NK-92 treated with Interleukin-12 subunit alpha and Interleukin-12 subunit beta, amount 100 ng/mL, for 24 hours (cell line): ENCODE measurements around the gene CDH4.

ENCODE experiments used
- DNase-seq: peaks from one replicate; lab custom pipeline; 2025; lab: John Stamatoyannopoulos, UW

CDH4 gene

GRCh38 chr20:61281286-61281795 is 29.3 kb downstream of the CDH4 start:
- DNase-seq, result no peak

GRCh38 chr20:61284752-61285151 is 32.7 kb downstream of the CDH4 start:
- no peak for DNase-seq

GRCh38 chr20:61285152-61285645 is 33.1 kb downstream of the CDH4 start:
- DNase-seq, result no peak

GRCh38 chr20:61285691-61286090 is 33.6 kb downstream of the CDH4 start:
- no peak for DNase-seq

GRCh38 chr20:61287583-61288275 is 35.7 kb downstream of the CDH4 start:
- no peak for DNase-seq

- DNase-seq, result no peak
These were observed 36.3 kb downstream of the CDH4 start for GRCh38 chr20:61288331-61288784.

GRCh38 chr20:61289166-61289565 is 37.1 kb downstream of the CDH4 start:
- DNase-seq, result no peak

GRCh38 chr20:61290721-61291120 is 38.7 kb downstream of the CDH4 start:
- no peak for DNase-seq

GRCh38 chr20:61291166-61291829 is 39.2 kb downstream of the CDH4 start:
- no peak for DNase-seq

- DNase-seq, result no peak
These were observed 40.3 kb downstream of the CDH4 start for GRCh38 chr20:61292391-61292790.

- DNase-seq, result no peak
These were observed 41.0 kb downstream of the CDH4 start for GRCh38 chr20:61292821-61293612.

GRCh38 chr20:61293951-61294350 is 41.9 kb downstream of the CDH4 start:
- no peak for DNase-seq

- no peak for DNase-seq
These were observed 43.2 kb downstream of the CDH4 start for GRCh38 chr20:61295249-61295648.

GRCh38 chr20:61295682-61296628 is 43.9 kb downstream of the CDH4 start:
- no peak for DNase-seq

- DNase-seq, result no peak
These were observed 44.6 kb downstream of the CDH4 start for GRCh38 chr20:61296629-61297019.

- DNase-seq, result no peak
These were observed 45.4 kb downstream of the CDH4 start for GRCh38 chr20:61297491-61297890.

GRCh38 chr20:61297986-61298385 is 45.9 kb downstream of the CDH4 start:
- DNase-seq, result no peak

GRCh38 chr20:61298661-61299060 is 46.6 kb downstream of the CDH4 start:
- no peak for DNase-seq

GRCh38 chr20:61299104-61299503 is 47.0 kb downstream of the CDH4 start:
- DNase-seq, result no peak

GRCh38 chr20:61299618-61300017 is 47.6 kb downstream of the CDH4 start:
- no peak for DNase-seq

GRCh38 chr20:61300293-61300692 is 48.2 kb downstream of the CDH4 start:
- no peak for DNase-seq
